ENCODE measurements around the gene FCRL5. TPM values are rescaled to one million over a fixed set of nuclear protein-coding genes. Genes with fewer than 3 reads are reported as not detected.

Gene FCRL5
- total and polyA plus RNA-seq, 10 of the 15 experiments (the other 5 are each of a cell fraction or from before 2014, with no cell fraction given): 1.1 to 136 (median 7.0) TPM

DNA sequence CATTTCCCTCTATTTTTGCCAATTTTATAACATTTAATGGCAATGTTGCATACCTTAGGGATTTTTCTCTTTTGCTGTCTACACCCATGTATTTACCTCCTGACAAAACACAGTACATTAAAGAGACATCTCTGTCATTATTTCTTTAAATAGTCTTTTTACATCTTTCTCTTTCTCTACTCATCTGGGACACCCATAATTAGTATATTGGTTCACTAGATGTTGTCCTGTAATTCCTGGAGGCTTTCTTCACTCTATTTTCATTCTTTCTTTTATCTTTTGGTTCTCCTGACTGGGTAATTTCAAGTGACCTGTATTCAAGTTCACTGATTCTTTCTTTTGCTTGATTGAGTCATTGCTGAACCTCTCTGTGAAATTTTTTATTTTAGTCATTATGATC, 74.3 kb downstream of the FCRL5 start:
- TF ChIP-seq, protein P1, sequence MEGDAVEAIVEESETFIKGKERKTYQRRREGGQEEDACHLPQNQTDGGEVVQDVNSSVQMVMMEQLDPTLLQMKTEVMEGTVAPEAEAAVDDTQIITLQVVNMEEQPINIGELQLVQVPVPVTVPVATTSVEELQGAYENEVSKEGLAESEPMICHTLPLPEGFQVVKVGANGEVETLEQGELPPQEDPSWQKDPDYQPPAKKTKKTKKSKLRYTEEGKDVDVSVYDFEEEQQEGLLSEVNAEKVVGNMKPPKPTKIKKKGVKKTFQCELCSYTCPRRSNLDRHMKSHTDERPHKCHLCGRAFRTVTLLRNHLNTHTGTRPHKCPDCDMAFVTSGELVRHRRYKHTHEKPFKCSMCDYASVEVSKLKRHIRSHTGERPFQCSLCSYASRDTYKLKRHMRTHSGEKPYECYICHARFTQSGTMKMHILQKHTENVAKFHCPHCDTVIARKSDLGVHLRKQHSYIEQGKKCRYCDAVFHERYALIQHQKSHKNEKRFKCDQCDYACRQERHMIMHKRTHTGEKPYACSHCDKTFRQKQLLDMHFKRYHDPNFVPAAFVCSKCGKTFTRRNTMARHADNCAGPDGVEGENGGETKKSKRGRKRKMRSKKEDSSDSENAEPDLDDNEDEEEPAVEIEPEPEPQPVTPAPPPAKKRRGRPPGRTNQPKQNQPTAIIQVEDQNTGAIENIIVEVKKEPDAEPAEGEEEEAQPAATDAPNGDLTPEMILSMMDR (IDR thresholded peaks at IDR 0.05 in 2 of 3, conservative IDR thresholded peaks at IDR 0.05 in 1 of 3; ENCODE audit: control insufficient read depth in 2 of 3, extremely low read depth in 1 of 3, insufficient read depth in 1 of 3, low read depth in 3 of 3, low read length in 3 of 3): no peak
- TF ChIP-seq ZZZ3 (IDR thresholded peaks at IDR 0.05; ENCODE audit: control insufficient read depth, insufficient read length, low read depth): no peak
- no peak for TF ChIP-seq RB1 (IDR thresholded peaks at IDR 0.05; ENCODE audit: borderline replicate concordance)
- TF ChIP-seq RAD51 (IDR thresholded peaks at IDR 0.05): no peak
- TF ChIP-seq CHD2 (IDR thresholded peaks at IDR 0.05; ENCODE audit: borderline replicate concordance, low read depth, low read length): no peak
- no peak for TF ChIP-seq SREBF2 (IDR thresholded peaks at IDR 0.05; ENCODE audit: low read length)
- TF ChIP-seq TARDBP (IDR thresholded peaks at IDR 0.05; ENCODE audit: borderline replicate concordance): no peak
- BruUV-seq (replicated peaks): no TSS peak
- Histone ChIP-seq H3K4me3 (no peak overlapping the region), H3K36me3 (ENCODE audit: control insufficient read depth in 2 of 2, insufficient read depth in 2 of 2, low read length in 1 of 2) (no peaks in the 10 kb centered on the region), H3K9me3 (replicated peaks; ENCODE audit: control insufficient read depth, insufficient read depth, low read length) (no peaks in the 10 kb centered on the region; the same call in 2 of the 3 replicates), H3K4me1 (ENCODE audit: control insufficient read depth, insufficient read depth, low read length) (no peaks in the 10 kb centered on the region), H3K27me3 (replicated peaks in 1 of 2; ENCODE audit: control insufficient read depth in 2 of 2, insufficient read depth in 2 of 2, low read length in 1 of 2) (peaks cover 0 to 3% of the 10 kb centered on the region in 2 experiments; a peak in 1 of 4 replicates), H3K27ac (ENCODE audit: control insufficient read depth, insufficient read depth) (no peak overlapping the region), H2AFZ (ENCODE audit: control insufficient read depth, low read depth, low read length) (no peak overlapping the region), H4K20me1 (ENCODE audit: control insufficient read depth, insufficient read depth) (no peaks in the 10 kb centered on the region), H3K79me2 (ENCODE audit: control insufficient read depth, insufficient read depth, low read length) (no peaks in the 10 kb centered on the region), H3K4me2 (ENCODE audit: control insufficient read depth, insufficient read depth) (no peak overlapping the region), H3K9ac (ENCODE audit: control insufficient read depth, insufficient read depth, low read length) (no peak overlapping the region)
- ChIA-PET RAD21 (ENCODE audit: unreplicated experiment) (no interaction called here), CTCF (interaction anchor here (1.1 kb wide), 1 partner anchor 12 kb away, joined by 4 read pairs; no protein-coding TSS in a partner anchor), SMC1A (ENCODE audit: uncharacterized antibody, unreplicated experiment) (no interaction called here), POLR2A (no interaction called here)
- no peak for FAIRE-seq
- no peak for ATAC-seq
- no peak for DNase-seq (ENCODE audit: low read depth, low spot score)
- in situ Hi-C loops (cut with MboI): no loop called here
- intact Hi-C loops (cut with micrococcal nuclease; ENCODE audit: unreplicated experiment): loop anchor here (5.0 kb wide), 1 partner anchor 166 kb away; no protein-coding TSS in a partner anchor

Measured in GM12878 (cell line).